NOMO-1 (cell line): ENCODE results near the gene TRMT10C.
"Not testable (repeated sequence)": the region's sequence is repeated elsewhere in the genome, so short reads cannot be mapped to it uniquely, and the experiment has no call there.

ENCODE experiments used
- DNase-seq, 2 experiments: peaks; one replicate each; lab custom pipeline; 2025; ENCODE audit not compliant: unreplicated experiment in 2 of 2; lab: John Stamatoyannopoulos, UW

The TRMT10C gene

GRCh38 chr3:101548527-101549105, 13.1 kb upstream of the TRMT10C start:
- no peak for DNase-seq

GRCh38 chr3:101549473-101549872, 12.2 kb upstream of the TRMT10C start:
- no peak for DNase-seq

- DNase-seq = not testable (repeated sequence)
These were observed 10.1 kb upstream of the TRMT10C start for GRCh38 chr3:101551359-101552081.

GRCh38 chr3:101553381-101553780, 8.3 kb upstream of the TRMT10C start:
- DNase-seq = not testable (repeated sequence)

DNA sequence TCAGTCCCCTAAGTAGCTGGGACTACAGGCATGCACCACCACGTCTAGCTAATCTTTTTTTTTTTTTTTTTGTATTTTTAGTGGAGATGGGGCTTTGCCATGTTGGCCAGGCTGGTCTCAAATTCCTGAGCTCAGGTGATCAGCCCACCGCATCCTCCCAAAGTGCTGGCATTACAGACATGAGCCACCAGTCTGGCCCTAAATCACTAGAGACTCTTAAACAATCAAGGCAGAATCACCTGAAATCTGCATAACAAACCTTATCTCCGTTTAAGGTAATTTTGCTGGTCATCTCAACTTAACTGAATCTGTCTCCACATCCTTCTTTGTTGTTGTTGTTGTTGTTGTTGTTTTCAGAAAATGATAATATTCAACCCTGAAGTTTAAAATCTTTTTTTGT, 5.6 kb upstream of the TRMT10C start:
- no peak for DNase-seq

DNA sequence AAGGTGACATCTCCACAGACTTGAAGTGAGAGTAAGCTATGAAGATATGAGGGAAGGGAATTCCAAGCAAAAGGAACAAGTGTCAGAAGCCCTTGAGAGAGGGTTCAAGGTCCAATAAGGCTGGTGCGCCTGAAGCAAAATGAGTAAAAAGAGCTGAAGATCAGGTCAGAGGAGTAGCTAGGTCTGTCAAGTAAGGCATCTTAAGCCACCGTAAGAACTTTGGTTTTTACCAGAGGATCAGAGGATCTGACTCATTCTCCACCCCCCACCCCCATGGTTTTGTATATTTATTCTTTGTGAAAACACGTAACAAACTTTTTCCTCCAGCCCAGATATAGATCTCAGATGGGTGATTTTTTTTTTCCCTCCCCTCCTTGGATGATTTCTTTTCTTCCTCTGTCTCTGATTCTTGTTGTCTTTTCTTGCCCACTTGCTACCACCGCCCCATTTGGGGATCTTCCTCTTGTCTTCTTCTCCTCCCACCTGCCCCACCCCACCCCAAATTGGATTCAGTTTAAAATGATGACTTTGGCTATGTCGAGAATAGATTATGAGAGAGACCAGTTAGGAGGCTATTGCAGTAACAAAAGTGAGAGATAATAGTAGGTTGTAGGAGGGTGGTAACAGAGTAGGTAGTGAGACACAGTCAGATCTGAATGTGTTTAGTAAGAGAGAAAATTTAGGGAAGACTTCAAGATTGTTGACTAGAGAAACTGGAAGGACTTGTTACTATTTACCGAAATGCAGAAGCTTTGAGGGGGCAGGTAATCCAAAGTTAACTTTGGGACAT, 6.1 kb downstream of the TRMT10C start:
- no peak for DNase-seq

DNA sequence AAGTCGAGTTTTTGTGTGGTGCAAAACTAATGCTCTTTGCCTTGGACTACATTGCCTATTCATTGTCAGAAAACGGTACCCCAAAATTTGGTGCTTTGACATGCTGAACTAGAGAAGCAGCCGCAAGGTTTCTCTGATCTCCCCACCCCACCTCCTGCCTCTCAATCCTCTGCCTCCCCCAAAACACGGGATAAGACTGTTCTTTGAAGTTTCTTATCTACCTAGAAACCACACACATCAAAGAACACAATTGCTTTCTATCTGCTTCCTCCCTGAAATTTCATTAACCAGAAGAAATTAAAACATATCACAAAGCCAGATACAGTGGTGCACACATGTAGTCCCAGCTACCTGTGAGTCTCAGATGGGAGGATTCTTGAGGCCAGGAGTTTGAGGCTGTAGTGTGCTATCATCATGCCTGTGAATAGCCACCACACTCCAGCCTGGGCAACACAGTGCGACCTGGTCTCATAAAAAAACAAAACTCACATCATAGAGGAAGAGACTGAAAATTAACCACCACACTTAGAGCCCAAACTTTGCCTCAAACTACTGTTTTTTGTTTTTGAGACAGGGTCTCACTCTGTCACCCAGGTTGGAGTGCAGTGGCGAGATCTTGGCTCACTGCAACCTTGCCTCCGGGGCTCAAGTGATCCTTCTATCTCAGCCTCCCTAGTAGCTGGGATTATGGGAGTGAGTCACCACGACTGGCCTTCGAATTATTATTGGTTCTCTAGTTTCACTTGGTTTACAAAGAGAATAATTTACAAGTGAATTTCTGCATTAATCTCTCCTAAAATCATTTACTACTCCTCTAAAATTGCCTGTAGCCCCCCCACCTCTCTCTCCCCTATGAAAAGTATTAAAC, 9.6 kb downstream of the TRMT10C start:
- DNase-seq = no peak

GRCh38 chr3:101573449-101574387, 12.1 kb downstream of the TRMT10C start, which contains the start of gene PCNP:
TSS of gene PCNP (plus strand) at chr3:101574180. CDS start at chr3:101574216, 36 bp downstream.
- peak; percentile 97 for DNase-seq

DNA sequence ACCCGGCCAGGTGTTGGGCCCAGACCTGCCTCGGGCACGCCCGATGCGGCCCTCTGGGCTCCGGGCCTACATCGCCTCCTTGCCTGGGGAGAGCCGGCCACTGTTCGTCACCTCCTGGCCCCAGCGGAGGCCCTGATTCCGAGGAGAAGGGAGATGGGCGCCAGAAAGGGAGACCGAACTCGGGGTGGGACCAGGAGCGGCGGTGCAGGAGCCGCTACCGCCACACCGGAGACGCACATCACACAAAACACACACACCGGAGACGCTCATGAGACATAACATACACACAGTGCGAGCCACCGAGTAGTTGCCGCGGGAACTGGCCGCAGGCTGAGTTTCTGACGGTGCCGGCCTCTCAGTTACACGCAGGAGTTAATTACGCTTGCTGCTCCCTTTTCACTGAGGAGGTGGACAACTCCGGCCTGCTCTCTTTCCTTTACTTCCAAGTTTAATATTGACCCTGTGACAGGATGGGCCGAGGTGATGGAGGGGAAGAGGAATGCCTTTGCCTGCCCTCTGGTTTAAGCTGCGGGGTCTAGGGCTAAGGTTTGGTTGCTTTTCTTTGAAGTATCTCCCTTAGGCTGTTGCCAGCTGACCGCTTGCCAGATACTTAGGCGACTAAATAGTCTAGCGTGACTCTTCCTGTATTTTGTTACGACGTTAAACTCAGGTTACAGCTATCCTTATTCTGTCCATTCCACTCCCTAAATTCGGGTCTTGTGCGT, 12.9 kb downstream of the TRMT10C start:
- DNase-seq = peak; percentile 43 to 62

GRCh38 chr3:101577286-101577685, 15.6 kb downstream of the TRMT10C start:
- DNase-seq = no peak

DNA sequence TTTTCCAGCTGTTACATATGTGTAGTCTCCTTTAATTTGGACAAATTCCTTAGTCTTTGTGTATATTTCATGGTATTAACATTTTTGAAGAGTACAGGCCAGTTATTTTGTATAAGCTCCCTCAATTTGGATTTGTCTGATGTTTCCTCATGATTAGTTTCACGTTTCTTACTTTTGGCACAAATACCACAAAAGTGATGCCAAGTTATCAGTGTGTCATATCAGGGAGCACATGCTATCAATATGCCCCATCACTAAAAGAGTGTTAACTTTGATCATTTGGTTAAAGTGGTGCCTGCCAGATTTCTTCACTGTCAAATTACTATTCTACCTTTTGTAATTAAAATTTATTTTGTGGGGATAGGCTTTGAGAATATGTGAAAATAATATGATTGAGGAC, 26.9 kb downstream of the TRMT10C start:
- DNase-seq = no peak

DNA sequence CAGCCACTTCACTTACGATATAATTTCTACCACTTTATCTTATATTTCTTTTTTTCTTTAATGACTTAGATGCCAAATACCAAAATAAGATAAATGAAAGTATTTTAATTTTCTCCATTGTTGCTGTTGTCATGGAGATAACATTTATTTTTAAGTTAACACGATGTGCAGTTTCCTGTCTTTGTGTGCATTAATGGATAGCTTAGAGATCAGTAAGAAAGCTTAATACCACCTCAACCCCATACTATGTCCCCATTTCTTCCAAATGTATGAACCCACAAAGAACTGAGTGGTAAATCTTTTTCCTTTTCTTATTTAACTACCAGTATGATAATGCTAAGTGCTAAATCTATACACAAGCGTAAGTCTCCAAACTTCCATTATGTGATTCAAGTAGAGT, 29.4 kb downstream of the TRMT10C start:
- DNase-seq = no peak

GRCh38 chr3:101602731-101603130, 41.1 kb downstream of the TRMT10C start:
- DNase-seq = no peak

DNA sequence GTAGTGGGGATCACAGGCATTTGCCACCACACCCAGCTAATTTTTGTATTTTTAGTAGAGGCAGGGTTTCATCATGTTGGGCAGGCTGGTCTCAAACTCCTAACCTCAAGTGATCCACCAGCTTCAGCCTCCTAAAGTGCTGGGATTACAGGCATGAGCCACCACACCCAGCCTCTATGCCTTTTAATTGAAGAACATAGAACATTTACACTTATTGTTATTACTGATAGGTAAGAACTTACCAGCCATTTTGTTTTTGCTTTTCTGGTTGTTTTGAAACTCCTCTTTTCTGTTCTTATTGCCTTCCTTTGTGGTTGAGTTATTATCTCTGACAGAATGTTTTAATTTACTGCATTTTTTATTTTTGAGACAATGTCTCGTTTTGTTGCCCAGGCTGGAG, 41.5 kb downstream of the TRMT10C start:
- DNase-seq = no peak

DNA sequence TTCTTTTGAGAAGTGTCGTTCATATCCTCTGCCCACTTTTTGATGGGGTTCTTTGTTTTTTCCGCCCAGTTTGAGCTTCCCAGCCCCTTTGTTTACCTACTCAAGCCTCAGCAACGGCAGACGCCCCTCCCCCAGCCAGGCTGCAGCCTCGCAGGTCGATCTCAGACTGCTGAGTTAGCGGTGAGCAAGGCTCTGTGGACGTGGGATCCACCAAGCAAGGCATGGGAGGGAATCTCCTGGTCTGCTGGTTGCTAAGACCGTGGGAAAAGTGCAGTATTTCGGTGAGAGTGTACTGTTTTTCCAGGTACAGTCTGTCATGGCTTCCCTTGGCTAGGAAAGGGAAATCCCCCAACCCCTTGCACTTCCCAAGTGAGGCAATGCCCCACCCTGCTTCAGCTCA, 43.7 kb downstream of the TRMT10C start:
- not testable (repeated sequence) for DNase-seq

DNA sequence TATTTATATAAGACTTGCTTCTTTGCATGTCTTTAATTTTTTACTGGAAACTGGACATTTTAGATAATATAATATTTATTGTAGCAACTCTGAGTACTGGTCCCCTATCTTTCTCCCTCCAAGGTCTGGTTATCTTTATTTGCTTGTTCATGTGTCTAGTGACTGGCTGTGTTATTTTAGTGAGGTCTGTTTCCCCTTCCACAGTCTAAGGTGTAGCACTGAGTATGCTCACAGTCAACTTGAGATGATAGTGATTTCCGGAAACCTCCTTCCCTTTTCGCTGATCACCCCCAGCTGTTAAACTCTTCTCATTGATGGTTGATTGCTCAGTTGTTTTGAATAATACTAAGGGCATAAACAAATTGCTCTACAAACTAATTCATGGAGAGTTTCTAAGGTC, 49.4 kb downstream of the TRMT10C start:
- DNase-seq = no peak

GRCh38 chr3:101613014-101613413, 51.3 kb downstream of the TRMT10C start:
- DNase-seq = not testable (repeated sequence)

GRCh38 chr3:101615525-101615924, 53.9 kb downstream of the TRMT10C start:
- DNase-seq = no peak
